HEK293 (cell line): ENCODE data around the gene FIG4.
"Not testable (repeated sequence)": the region's sequence is repeated elsewhere in the genome, so short reads cannot be mapped to it uniquely, and the experiment has no call there.

ENCODE experiments used
- CTCF ChIA-PET: fragments of 350-600 bp; formaldehyde crosslinking; extraction: SDS; loops from one replicate; lab custom pipeline; 2021; ENCODE audit warnings: antibody characterized with exemption; lab: Yijun Ruan, JAX
- POLR2A ChIA-PET: fragments of 300-600 bp; formaldehyde crosslinking; extraction: SDS; loops from one replicate; lab custom pipeline; 2020; ENCODE audit warnings: antibody characterized with exemption, inconsistent platforms; lab: Yijun Ruan, JAX
- H3K27ac ChIP-seq: fragments of 200-500 bp; sonication (Bioruptor generic); 2 replicates; pipeline ENCODE4 v1.5.1; 2014; ENCODE audit warnings: low read depth, low read length, control low read depth, inconsistent platforms; ENCODE audit errors: extremely low read depth
- H3K36me3 ChIP-seq, 2 experiments: fragments of 200-500 bp in 1 of 2; sonication (Bioruptor generic) in 1 of 2; 1 replicate in 1 of 2; 2 replicates in 1 of 2; pipeline ENCODE4 v1.5.1; 2014 to 2017; ENCODE audit warnings: inconsistent platforms in 2 of 2, low read length in 2 of 2; ENCODE audit not compliant: control insufficient read depth in 2 of 2, insufficient read depth in 1 of 2
- H3K4me1 ChIP-seq: fragments of 200-500 bp; sonication (Bioruptor generic); 2 replicates; pipeline ENCODE4 v1.5.1; 2014; ENCODE audit warnings: mild to moderate bottlenecking, low read length, inconsistent platforms; ENCODE audit not compliant: control insufficient read depth, insufficient read depth
- H3K4me3 ChIP-seq: 2 replicates; pipeline ENCODE4 v1.5.1; 2011; ENCODE audit warnings: low read depth, mild to moderate bottlenecking, control low read depth, low read length, moderate library complexity
- H3K9me3 ChIP-seq: fragments of 200-500 bp; sonication (Bioruptor generic); 2 replicates; pipeline ENCODE4 v1.5.1; 2014; ENCODE audit warnings: low read depth, low read length, inconsistent platforms; ENCODE audit not compliant: control insufficient read depth, insufficient read depth
- OSR2 ChIP-seq: fragments of 450-650 bp; formaldehyde crosslinking; IDR thresholded peaks from 2 replicates; pipeline ENCODE4 v1.5.1; 2016; ENCODE audit warnings: missing biosample characterization, missing genetic modification characterization
- PRDM4 ChIP-seq: fragments of 450-650 bp; formaldehyde crosslinking; IDR thresholded peaks from 2 replicates; pipeline ENCODE4 v1.5.1; 2017; ENCODE audit warnings: missing biosample characterization, missing genetic modification characterization
- ZNF132 ChIP-seq: fragments of 450-650 bp; formaldehyde crosslinking; IDR thresholded peaks from 2 replicates; pipeline ENCODE4 v1.5.1; 2017; ENCODE audit warnings: missing biosample characterization, missing genetic modification characterization, borderline replicate concordance
- ZNF394 ChIP-seq: fragments of 450-650 bp; formaldehyde crosslinking; IDR thresholded peaks from 2 replicates; pipeline ENCODE4 v1.5.1; 2016; ENCODE audit warnings: missing biosample characterization, missing genetic modification characterization, mild to moderate bottlenecking, moderate library complexity, borderline replicate concordance
- ZNF404 ChIP-seq: fragments of 450-650 bp; formaldehyde crosslinking; IDR thresholded peaks from 2 replicates; pipeline ENCODE4 v1.5.1; 2017; ENCODE audit warnings: missing biosample characterization, missing genetic modification characterization
- ZNF548 ChIP-seq: fragments of 450-650 bp; formaldehyde crosslinking; IDR thresholded peaks from 2 replicates; pipeline ENCODE4 v1.5.1; 2016; ENCODE audit warnings: missing biosample characterization, missing genetic modification characterization
- ZNF549 ChIP-seq: fragments of 450-650 bp; IDR thresholded peaks from 2 replicates; pipeline ENCODE4 v1.5.1; 2018; ENCODE audit warnings: missing biosample characterization, missing genetic modification characterization, mild to moderate bottlenecking, inconsistent platforms, moderate library complexity
- ZNF561 ChIP-seq: fragments of 450-650 bp; IDR thresholded peaks from 2 replicates; pipeline ENCODE4 v1.5.1; 2018; ENCODE audit warnings: missing biosample characterization, missing genetic modification characterization, borderline replicate concordance
- ZNF623 ChIP-seq: fragments of 450-650 bp; formaldehyde crosslinking; IDR thresholded peaks from 2 replicates; pipeline ENCODE4 v1.5.1; 2016; ENCODE audit warnings: missing biosample characterization, missing genetic modification characterization
- ZNF654 ChIP-seq: fragments of 450-650 bp; formaldehyde crosslinking; IDR thresholded peaks from 2 replicates; pipeline ENCODE4 v1.5.1; 2016; ENCODE audit warnings: low read depth, missing biosample characterization, missing genetic modification characterization
- ZNF660 ChIP-seq: fragments of 450-650 bp; IDR thresholded peaks from 2 replicates; pipeline ENCODE4 v1.5.1; 2018; ENCODE audit warnings: missing biosample characterization, mild to moderate bottlenecking, missing genetic modification characterization
- ZSCAN4 ChIP-seq: fragments of 450-650 bp; formaldehyde crosslinking; IDR thresholded peaks from 2 replicates; pipeline ENCODE4 v1.5.1; 2017; ENCODE audit warnings: missing biosample characterization, missing genetic modification characterization

FIG4 gene

GRCh38 chr6:109770779-109771178 is 79.7 kb downstream of the FIG4 start (continued):
- no peak for TF ChIP-seq ZSCAN4 (tag by site-specific recombination)
- TF ChIP-seq ZNF404 (tag by site-specific recombination): no peak
- no peak for TF ChIP-seq ZNF561

- H3K4me3 ChIP-seq, POLR2A ChIA-PET, H3K36me3 ChIP-seq, H3K27ac ChIP-seq, H3K9me3 ChIP-seq, H3K4me1 ChIP-seq: not testable (repeated sequence)
- CTCF ChIA-PET: interaction anchor here (0.6 kb wide), 1 partner anchor 39 kb away, joined by 3 read pairs; no protein-coding TSS in a partner anchor
Observed at GRCh38 chr6:109771939-109772755, 81.1 kb downstream of the FIG4 start.

- Histone ChIP-seq H3K9me3 (no peaks in the 10 kb centered on the region), H3K36me3 (peaks cover 0 to 2% of the 10 kb centered on the region in 2 experiments; a peak in 1 of 3 replicates), H3K4me3 (no peak overlapping the region), H3K27ac (no peak overlapping the region)
- POLR2A ChIA-PET: no interaction called here
- TF ChIP-seq ZNF623 (tag by site-specific recombination): no peak
- no peak for TF ChIP-seq ZNF660 (tag by site-specific recombination)
- no peak for TF ChIP-seq OSR2 (tag by site-specific recombination)
- TF ChIP-seq ZNF548 (tag by site-specific recombination): no peak
- TF ChIP-seq ZNF549 (tag by site-specific recombination): no peak
- TF ChIP-seq, all 188 proteins: peak for 0
- H3K4me1 ChIP-seq: no peaks in the 10 kb centered on the region
- CTCF ChIA-PET: no interaction called here
Observed at GRCh38 chr6:109772883-109773431, 81.9 kb downstream of the FIG4 start.

GRCh38 chr6:109781001-109781400 is 89.9 kb downstream of the FIG4 start:
- CTCF ChIA-PET: no interaction called here

More at GRCh38 chr6:109781001-109781400, 89.9 kb downstream of the FIG4 start:
- Histone ChIP-seq H3K36me3 (peaks cover 0 to 2% of the 10 kb centered on the region in 2 experiments; a peak in 1 of 3 replicates), H3K4me3 (no peak overlapping the region), H3K4me1 (no peaks in the 10 kb centered on the region), H3K9me3 (no peaks in the 10 kb centered on the region), H3K27ac (no peak overlapping the region)
- POLR2A ChIA-PET: interaction anchor here (0.5 kb wide), 1 partner anchor 135 kb away, joined by 6 read pairs; no protein-coding TSS in a partner anchor
- TF ChIP-seq PRDM4 (0 out of 2 replicates have a peak, but pooled peaks have one; percentile 35), ZNF132 (tag by site-specific recombination) (no peak), ZNF394 (tag by site-specific recombination) (no peak), ZNF654 (tag by site-specific recombination) (no peak)
